HG02943 (cell line): ENCODE data around the gene TNRC18.

Source experiments
- ATAC-seq: cut with Tn5 transposase; IDR thresholded peaks from one replicate; pipeline ENCODE4 v1.9.1; 2021; ENCODE audit warnings: mild to moderate bottlenecking, low read depth, moderate library complexity; ENCODE audit not compliant: unreplicated experiment

The TNRC18 gene

DNA sequence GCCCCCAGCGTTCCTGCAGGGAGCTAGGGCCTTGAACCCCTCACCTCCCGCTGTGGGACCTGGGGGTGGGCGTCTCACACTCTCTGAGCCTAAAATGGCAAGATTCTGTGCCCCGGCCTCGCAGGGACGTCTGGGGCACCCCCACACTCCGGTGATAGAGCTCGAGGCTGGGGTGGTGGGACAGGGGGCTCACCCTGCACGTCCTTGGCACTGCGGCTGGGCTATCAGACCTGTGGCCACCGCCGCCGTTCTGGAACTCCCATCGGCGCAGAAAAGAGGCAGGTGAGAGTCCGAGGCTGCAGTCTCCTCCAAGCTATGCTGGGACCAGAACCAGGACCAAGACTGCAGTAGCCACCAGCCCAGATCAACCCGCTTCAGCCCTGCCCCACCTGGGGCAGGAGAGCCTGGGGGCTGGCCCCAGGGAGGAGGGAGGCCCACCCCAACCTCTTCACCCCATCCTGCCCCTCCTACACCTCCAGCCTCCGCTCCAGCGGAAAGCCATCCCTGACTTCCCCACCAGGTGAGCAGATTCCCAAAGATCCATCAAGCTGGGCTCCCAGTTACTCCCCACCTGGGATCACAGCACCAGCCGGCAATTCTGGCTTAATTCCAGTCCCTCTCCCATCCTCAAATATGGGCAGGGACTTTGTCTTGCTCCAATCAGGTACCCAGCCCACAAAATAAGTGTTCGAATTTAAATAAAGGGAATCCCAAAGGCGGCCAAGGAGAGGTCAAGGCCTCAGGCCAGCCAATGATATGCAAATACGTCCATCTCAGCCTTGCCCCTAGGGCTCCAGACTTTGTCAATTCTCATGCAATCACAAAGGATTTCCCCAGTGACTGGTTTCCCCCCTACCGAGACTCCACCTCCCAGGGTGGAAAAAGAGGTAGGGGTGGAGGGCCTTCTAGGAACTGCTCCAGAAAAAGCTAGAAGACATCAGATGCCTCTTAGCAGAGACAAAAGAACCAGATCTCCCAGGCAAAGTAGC is 16.4 kb downstream of the TNRC18 start:
- no peak for ATAC-seq

DNA sequence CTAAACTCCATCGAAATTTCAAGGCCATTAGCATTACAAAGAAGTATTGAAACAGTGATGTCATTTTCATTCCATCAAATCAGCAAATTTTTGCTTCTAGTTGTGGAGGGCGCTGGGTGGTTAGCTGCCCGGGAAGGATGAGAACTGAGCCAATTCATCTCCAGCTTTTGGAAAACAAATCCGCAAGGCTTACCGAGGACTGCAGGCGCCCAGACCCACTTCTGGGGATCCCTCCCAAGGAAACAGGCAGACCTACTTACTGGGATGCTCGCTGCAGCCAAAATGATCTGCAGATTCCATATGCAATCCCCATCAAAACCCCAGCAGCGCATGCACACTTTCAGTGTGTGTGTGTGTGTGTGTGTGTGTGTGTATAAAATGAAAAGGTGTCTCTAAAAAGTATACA is 19.2 kb downstream of the TNRC18 start:
- ATAC-seq = no peak

DNA sequence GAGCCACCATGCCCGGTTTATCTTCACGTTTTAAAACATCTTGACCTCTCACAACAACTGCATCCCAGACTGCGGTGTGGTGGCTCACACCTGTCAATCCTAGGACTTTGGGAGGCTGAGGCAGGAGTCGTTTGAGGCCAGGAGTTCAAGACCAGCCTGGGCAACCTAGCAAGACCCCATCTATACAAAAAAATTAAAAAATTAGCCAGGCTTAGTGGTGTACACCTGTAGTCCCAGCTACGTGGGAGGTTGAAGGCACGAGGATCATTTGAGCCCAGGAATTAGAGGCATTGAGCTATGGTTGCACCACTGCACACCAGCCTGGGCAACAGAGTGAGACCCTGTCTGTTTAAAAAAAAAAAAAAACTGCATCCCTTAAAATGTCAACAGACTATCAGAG is 20.2 kb downstream of the TNRC18 start:
- ATAC-seq = no peak

DNA sequence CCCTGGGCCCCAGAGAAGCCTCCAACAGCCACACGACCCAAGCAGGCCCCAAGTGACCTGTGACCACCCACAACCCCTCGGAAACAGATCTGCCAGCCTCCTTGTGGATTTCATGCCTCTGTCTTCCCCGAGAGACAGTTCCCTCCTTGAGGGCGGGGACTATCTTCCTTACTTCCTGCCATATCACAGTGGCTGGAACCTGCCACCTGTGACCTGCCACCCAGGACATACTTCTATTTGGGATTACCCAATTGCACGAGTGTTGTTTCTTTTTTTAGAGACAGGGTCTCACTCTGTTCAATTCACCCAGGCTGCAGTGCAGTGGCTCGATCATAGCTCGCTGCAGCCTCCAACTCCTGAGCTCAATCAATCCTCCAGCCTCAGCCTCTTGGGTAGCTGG is 25.9 kb downstream of the TNRC18 start:
- ATAC-seq = no peak

DNA sequence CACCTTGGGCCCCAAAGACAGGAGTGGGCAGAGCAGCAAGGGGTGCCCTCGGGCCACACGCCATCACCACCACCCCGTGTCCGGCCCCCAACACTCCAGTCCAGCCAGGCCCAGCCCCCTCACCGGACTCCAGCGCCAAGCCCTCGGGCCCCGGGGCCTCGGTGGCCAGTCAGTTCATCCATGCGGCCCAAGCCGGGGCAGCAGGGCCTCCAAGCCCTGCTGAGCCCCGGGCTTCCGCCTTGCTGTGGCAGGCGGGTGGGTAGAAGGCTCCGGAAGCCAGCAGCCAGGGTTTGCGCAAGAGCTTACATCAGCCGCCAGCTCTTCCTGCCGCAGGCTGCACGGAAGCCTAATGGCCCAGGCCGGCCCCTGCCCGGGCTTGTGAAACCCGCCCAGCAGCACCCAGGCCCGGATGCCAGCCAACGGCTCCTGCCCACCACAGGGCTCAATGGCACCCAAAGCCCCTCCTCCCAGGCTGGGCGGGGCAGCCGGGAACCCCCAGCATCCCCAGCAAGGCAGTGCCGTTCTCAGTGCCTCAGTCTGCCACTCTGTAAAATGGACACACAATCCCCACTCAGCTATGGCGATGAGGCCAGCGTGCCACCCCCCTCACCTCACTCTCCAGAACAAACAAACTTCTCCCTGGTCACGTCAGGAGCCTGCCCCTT is 26.5 kb downstream of the TNRC18 start:
- peak; percentile 88 for ATAC-seq

DNA sequence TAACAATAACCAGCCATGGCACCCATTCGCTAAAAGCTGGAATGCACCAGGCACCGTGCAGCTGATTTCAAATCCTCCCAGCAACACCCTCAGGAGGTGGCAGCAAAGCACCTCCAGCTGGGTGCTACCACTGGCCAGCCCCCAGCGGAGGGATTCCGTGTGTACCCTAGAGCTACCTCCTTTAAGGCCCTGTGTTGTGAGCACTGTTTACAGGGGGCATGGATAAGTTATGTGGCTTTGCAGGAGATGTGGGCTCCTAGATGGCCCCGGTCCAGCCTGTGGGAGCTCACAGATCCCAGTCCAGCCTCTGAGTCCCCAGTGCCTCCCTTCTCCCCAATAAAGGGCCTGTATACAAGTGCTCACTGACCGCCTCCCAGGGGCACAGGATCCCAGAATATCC is 27.1 kb downstream of the TNRC18 start:
- ATAC-seq = no peak

DNA sequence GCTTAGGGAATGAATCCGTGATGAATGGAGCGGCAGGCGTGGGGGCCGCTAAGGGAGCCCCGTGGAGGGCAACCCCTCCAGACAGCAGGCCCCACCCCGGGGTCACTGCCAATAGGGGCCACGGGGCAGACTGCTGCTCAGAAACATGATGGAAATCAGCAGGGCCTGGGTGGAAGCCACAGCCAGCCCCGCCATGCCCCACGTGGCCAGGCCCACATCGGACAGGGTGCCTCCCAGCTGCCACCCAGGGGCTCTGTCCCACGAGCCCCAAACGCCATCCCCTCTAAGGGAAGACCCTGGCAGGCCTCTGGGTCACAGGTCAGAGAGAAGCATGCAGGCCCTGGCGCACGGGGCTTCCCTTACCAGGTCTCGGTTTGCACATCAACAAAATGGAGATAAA is 28.4 kb downstream of the TNRC18 start:
- no peak for ATAC-seq

DNA sequence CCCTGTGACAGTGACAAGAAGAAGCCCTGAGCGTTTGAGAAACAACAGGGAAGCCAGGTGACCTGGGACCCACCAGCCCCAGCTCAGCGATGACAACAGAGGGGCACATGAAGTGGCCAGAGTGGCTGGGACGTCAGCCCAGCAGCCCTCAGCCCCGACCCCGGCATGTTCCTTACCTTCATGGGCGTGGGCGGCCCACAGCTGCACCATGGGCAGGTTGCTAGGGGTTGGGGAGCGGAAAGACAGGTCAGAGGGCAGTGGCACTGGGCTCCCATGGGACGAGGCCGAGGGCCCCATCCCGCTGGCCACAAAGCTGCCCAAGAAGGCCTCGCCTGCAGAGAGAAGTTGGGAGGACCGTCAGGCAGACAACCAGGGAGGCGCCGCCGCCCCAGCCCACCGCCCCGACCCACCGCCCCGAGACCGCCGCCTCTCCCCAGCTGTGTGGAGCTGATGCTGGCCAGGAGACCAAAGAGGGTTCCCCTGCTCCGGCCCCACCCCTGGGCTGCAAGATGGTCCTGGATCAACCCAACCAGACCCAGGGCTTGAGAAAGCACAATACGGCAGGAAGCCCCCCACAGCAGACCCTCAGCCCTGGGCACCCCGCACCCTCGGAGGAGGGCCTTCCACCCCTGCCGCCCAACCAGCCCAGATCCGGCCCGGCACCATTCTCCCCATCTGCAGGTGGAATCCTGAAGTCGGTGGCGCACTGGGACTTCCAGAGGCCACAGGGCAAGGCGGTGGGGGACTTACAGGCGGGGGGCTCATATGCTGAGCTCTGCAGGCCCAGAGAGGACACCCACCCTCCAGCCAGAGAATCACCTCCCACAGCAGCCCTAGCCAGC is 29.1 kb downstream of the TNRC18 start:
- ATAC-seq = no peak

DNA sequence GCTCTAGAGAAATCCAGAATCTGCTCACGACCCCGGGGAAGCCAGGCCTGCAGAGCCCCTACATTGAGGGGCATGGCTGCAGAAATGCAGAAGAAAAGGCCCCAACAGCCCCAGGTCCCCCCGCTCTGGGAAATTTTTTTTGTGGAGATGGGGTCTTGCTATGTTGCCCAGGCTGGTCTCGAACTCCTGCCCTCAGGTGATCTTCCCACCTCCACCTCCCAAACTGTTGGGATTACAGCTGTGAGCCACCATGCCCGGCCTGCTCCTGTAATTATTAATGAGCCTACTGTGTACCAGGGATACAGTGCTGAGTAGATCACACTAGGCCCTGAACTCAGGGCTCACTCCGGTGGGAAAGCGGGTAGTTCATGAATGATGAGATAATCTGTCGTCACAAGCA is 29.9 kb downstream of the TNRC18 start:
- no peak for ATAC-seq

DNA sequence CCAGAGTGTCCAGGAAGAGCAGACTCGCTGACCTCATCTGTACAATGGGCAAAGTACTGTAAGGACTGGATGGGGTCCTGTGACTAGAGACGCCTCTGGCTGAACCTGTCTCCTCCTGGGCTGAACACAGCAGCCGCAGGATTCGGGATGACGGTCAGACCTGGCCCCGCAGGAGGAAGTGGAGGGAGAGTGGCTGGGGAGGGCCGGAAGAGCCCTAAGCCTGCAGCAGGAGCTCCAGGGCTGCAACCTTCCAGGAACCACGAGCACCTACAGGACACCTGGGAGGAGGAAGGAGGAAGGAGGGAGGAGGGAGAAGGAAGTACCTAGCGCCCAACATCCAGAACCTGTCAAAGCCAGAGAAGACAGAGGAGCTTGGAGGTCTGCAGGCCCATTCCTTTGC is 30.3 kb downstream of the TNRC18 start:
- no peak for ATAC-seq

DNA sequence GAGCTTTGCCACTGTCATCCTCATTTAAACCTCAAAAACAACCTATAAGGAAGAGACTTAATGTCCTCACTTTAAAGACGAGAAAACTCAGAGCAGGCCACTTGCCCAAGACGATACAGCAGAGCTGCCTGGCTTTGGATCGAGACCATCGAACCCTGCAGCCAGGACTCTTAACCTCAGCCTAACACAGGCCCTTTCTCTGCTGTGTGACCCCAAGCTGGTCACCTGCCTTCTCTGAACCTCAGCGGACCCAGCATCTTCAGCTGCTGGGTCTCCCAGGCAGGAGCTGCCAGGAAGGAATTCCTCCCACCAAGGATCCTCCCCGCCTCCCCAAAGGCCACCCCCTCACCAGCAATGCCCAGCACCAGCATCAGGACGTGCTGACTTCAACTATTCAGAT is 32.7 kb downstream of the TNRC18 start:
- ATAC-seq = no peak

DNA sequence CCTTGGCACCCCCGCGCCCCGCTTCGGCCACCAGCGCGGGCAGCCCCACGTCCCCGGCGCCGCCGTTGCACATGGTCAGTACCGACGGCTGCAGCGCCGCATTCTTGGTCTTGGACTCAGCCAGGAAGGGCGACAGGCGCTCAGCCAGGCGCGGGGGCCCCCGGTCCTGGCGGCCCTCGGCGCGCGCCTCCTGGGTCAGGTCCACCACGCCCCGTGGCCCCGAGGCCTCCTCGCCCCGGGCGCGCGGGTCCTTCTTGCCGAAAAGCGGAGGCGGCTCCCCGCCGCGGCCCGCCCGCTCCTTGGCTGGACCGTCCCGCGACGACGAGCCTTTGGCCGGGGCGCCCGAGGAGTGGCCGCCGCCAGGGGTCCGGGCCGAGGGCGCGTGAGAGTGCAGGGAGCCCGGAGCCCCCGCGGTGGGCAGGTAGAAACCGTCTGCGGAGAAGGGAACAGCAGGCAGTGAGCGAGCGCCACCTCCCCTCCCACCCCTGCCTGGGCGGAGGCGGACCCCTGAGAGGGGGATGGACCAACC is 34.7 kb downstream of the TNRC18 start:
- no peak for ATAC-seq

DNA sequence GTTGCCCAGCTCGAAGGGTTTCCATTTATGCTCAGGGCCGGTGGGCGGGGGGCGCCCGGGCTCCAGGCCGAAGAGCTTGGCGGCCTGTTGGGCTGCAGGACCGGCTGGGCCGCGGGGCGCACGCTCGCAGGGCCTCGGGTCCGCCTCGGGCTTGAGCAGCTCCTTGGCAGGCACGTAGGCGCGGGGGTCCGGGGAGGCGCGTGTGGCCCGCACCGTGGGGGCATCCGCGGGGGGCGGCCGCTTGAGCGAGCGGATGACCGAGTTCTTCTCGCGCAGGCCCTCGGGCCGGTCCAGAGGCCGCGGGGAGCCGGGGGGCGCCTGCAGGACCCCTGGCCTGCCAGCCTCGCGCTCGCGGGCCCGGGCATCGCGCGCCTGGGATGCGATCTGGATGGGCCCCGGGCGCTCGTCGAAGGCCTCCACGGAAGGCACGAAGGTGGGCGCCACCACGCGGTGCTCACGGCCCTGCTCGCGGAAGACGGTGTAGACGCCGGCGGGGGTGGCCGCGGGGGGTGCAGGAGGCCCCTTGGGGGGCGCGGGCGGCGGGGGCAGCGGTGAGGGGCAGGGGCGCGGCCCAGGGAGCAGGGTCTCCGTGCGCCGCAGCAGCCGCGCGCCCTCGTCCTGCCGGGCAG is 35.2 kb downstream of the TNRC18 start:
- no peak for ATAC-seq

DNA sequence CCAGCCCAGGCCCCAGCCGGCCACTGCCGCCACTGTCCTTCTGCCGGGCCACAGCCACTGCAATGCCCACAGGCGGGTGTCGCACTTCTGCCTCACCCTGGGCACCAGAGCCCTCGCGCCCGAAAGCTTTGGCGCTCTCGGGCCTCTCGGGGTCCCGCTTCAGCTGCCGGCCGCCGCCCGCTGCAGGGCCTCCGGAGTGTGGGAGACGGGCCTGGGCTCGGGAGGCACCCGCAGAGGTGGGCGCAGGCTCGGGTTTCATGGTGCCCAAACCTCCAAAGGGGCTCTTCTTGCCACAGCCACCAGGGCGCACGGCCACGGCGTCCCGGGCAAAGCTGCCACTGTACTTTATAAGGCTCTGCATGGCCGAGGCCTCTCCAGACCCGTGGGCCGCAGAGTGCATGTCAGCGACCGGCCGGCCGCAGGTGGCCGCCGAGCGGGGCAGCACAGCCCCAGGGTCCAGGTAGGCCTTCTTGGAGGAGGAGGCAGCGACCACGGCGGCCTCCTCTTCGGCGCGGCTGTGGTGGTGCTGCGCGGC is 35.9 kb downstream of the TNRC18 start:
- ATAC-seq = no peak

DNA sequence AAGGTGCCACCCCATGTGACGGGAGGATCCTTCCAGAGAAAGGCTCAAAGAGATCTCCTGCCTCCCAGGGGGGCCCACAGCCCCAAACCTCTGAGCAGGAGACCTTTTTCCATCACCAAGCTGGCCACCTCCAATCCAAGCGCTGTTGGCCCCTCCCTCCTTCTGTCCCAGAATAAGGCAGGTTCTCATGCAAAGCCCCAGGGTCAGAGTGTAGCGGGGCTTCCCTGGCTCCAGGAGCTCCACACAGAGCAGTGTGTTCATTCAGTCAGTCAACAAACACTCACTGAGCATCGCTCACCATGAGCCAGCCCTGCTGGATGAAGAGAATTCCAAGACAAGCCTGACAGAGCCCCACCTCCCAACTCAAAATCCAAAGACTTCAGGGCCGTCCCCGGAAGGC is 39.0 kb downstream of the TNRC18 start:
- no peak for ATAC-seq

DNA sequence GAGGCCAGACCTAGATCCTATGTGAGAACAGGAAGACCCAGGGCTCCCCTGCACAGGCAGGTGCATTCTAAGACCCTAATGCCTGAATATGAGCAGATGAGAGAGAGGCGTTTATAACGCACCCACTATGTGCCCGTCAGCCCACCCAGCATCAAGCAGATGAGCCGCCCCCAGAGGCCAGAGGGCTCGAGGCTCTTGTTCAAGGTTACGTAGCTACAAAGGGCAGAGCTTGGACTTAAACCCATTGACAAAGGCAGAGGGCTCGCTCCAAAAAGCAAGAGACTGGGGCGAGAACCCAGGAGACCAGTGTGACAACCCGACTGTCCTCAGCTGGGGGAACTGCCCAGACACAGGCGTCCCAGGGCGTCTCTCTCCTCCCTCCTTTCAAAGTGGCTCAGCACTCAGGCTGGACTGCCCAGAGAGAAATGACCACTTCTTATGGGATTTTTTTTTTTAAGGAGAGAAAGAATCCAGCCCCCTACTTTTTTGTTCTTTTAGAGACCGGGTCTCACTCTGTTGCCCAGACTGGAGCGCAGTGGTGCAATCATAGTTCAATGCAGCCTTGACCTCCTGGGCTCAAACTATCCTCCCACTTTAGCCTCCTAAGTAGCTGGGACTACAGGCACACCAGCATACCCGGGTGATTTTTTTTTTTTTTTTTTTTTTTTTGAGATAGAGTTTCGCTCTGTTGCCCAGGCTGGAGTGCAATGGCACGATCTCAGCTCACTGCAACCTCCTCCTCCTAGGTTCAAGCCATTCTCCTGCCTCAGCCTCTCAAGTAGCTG is 40.1 kb downstream of the TNRC18 start:
- no peak for ATAC-seq

DNA sequence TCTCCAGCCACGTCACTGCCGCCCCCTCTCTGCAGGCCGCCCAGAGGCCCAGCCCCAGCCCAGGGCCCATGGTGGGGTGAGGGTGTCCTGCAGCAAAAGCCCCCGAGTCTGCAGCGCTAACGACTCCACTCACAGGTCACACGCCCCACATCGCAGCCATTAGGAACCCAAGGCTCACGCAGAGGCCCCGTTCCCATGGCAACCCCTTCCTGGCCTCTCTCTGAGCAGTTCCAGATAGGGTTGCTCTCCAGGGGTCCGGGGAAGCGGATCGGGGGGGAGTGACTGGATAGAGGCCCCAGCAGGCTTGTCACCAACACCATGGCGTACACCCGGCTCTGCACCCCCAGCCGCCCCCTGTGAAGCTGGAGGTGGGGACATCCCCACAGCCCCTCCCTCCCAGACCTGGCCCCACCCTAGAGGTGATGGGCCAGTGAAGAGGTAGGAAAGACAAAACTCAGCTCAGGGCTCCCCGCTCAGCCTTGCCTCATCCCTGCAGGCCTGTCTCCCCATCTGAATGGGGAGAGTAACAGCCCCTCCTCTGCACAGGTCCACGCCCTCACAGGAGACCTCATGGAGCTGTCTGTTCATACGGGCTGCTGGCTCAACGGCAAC is 41.2 kb downstream of the TNRC18 start:
- ATAC-seq = no peak

DNA sequence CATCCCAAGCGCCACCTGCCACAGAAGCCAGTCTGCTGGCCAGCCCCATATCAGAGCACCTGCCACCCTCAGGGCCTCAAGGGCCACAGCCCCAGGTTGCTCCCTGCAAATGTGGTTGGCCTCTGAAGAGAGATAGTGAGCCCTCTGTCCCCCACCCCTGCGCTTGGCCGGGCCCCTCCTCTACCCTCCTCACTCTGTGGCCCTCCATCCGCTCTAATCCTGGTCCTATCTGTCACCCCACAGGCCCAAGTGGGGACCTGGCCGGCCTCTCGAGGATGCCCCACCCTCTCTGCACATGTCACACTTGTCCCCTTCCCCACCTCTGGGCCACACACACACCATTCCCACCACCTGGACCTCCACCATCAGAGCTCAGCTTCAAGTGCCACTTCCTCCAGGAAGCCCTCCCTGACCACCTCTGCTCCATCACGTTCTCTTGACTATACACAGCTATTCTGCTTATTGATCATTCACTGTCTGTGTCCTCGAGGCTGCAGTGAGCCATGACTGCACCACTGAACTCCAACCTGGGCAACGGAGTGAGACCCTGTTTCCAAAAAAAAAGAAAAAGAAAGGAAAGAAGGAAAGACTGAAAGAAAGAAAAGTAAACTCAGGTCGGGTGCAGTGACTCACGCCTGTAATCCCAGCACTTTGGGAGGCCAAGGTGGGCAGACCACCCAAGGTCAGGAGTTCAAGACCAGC is 42.4 kb downstream of the TNRC18 start:
- no peak for ATAC-seq
